Stimulated activated CD8-positive, alpha-beta memory T cell treated with anti-CD3 and anti-CD28 coated beads, Interleukin-15, amount 100 ng/mL, for 1 hour (primary cell): ENCODE data around the gene SAMD1.
A peak's percentile ranks its signal among the peaks of the same experiment; 100 is the strongest.

Experiments
- DNase-seq: peaks from one replicate; pipeline ENCODE4 v3.0.0-alpha.2; 2020; ENCODE audit warnings: low read depth

Gene SAMD1

GRCh38 chr19:14089662-14090508 lies 666 bp downstream of the SAMD1 start:
- DNase-seq: no peak

DNA sequence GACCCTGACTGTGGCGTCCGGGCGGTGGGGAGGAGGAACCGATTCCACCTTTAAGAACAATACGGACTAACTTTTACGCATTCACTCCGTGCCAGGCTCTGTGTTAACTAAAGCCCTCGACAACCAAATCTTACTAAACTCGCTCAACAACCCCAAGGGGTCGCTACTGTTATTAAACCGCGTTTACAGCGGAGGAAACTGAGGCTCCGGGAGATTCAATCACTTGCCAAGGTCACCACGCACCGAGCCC lies 1.2 kb downstream of the SAMD1 start:
- DNase-seq: no peak

DNA sequence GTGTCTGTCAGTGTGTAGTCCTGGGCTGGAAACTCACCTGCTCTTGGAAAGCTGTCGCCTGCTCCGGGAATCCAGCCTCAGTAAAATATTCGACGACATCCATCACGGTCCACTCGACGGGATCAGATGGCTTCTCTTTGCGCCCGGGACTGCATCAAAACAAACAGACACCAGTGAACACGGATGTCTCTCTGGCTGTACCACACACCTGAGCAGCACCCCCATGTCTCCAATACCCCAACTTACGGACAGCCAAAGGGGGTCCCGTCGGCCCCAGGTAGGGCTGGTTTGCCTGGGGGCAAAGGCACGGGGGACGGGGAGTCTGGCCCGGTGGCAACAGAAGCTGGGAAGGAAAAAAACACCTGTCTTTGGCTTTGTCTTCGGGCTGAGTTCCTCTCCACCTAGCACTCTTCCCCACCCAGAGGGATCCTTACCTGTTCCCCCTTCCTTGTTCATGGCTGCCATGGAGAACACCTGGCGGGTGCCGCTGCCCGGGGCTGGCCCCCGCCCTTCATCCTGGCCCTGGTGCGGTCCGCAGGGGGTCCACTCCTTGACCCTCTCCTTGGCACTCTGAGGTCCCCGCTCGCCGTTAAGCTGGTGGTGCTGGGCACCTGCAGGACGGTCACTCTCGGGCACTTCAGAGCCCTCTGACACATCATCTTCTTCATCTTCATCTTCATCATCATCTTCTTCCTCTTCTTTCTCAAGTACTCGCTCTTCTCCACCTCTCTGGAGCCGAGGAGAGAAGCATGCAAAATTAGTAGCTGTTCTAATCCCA lies 1.7 kb downstream of the SAMD1 start:
- DNase-seq: no peak

GRCh38 chr19:14086098-14086497 lies 4.5 kb downstream of the SAMD1 start:
- no peak for DNase-seq

DNA sequence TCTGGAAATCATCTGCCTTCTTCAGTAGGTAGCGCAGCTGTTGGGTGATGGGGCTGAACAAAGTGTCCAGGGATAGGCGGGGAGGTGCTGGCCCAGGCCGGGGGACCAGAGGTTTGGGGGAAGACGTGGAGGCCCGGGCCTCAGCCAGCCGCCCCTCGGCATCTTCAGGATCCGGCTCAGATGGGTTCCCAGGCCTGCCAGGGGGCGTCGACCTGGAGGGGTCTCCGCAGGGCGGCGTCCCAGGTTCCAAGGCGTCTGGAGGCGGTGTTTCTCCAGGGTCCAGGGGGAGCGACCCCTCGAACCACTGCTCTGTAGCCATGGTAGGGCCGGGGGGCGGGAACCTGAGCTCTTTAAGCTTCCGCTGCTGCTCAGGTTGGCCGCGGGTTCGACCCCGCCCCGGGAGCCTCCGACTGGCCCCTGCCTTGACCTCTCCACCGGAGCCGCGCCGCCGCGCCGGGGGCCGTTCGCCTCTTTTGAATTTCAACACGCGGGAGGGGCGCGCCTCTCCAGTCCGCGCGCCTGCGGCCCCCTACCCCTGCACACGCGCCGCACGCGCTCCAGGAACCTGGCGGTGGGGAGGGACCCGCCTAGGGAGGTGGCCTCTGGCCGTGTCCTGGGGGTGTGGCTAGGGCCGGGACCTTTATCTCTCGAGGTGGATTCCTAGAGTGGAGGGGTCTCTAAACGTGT lies 5.1 kb downstream of the SAMD1 start, which contains the start of gene C19orf67:
C19orf67 (minus strand) TSS at position 475 of the 687 bp plus-strand sequence; CDS start at position 319, 156 bp downstream.
- DNase-seq: no peak

DNA sequence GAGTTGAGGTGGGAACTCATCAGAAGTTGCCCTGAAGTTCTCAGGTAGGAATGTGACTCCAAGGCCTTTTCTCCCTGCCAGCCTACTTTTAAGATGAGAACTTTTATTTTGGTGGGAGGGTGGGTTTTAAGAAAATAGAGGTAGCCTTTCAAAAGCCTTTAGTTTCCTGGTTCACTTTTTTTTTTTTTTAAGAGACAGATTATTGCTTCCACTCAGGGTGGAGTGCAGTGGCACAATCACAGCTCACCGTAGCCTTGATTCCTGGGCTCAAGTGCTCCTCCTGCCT lies 7.9 kb downstream of the SAMD1 start:
- no peak for DNase-seq

- DNase-seq: no peak
Observed at GRCh38 chr19:14081797-14082674, 8.5 kb downstream of the SAMD1 start.

GRCh38 chr19:14080887-14081796 lies 9.4 kb downstream of the SAMD1 start:
- peak; percentile 99 for DNase-seq

DNA sequence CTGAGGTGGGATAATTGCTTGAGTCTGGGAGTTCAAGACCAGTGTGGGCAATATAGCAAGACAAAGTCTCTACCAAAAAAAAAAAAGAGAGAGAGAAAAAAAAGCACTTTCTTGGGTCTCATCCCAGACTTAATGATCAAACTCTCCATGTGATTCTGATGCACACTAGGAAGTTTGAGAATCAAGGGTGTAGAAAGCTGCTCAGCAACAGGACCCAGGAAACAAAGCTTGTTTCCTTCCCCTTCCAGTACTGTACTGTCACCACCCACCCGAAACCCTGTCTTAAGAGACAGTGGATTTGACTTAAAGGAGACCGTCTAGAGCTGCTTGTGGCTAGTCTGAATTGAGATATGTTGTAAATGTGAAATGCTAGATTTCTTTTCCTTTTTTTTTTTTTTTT lies 12.1 kb downstream of the SAMD1 start:
- no peak for DNase-seq

DNA sequence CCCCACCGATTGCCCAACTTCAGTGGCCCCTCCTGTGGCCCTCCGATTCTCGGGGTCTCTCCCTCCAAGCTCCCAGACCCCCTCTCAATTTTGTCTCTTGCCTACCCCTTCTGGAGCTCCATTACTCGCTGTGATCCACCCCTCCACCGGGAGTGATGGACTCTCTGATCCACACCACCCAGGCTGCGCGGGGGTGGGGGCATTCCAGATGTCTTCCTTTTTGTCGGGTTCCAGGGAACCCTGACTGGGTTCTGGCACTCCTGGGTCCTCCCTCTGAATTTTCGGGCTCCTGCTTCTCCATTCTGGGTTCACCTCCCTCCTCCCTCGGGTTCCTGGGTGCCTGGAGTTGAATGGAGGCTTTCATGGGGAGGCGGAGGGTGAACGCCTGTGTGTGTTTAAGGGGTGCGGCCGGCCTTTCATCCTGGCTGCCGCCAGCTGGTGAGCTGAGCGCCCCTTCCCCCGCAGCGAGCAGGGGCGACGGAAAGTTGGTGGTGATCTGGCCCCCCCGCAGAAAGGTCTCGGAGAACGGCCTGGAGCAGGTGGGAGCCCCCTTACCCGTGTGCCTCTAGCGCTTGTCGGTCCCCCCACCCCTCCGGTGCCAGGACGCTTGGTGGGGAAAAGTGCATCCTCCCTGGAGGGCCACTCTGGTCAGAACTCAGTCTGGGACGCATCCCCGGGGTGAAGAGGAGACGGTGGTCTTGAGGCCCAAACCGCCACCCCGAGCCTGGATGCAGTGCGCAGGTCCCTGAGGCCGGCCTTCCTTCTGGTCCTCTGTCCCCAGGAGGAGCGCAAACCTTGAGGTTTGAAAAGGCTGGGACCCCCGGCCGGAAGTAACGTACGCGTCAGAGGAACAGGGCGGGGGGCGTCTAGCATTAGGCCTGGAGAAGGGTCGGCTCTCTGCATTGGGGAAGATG lies 16.4 kb downstream of the SAMD1 start:
- DNase-seq: no peak

GRCh38 chr19:14073261-14073924 lies 17.2 kb downstream of the SAMD1 start:
- DNase-seq: peak; percentile 45

DNA sequence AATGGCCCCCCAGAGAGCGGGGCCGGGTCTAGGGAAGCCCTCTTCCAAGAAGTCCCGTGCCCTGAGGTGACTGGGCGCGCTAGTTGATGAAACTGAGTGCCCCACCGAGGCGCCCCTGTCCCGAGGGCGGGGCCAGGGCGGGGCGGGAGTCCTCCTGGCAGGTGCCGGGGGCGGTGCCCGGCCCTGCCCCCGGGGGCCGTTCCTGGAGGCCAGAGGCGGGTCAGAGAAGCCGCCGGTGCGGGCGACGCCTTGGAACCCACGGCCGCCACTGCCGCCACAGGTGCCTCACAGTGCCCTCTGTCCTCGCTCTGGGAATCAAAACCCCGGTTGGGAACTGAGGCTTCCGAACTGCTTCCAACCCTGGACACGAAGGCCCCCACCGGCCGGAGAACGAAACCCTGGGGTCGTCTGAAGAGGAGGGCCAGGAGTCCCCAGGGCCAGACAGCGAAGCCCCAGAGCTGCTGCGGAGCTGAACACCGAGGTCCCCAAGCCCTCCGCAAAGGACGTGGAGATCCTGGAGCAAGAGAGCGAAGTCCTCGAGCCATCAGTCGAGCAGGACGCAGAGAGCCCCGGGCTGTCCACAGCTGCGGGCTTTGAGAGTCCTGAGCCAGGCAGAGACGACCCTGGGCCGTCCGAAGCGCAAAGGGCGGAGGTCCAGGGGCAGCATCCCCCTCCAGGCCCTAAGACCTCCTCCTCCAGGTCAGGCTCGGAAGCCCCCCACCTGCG lies 17.9 kb downstream of the SAMD1 start, which contains the start of gene MISP3:
MISP3 (plus strand) TSS at position 252 of the 726 bp plus-strand sequence. CDS start 524 bp downstream, outside the sequence.
- DNase-seq: no peak

- DNase-seq: no peak
Observed at GRCh38 chr19:14070268-14071050, 20.1 kb downstream of the SAMD1 start.

GRCh38 chr19:14066134-14066533 lies 24.4 kb downstream of the SAMD1 start:
- DNase-seq: no peak

- DNase-seq: no peak
Observed at GRCh38 chr19:14063105-14063504, 27.4 kb downstream of the SAMD1 start.

DNA sequence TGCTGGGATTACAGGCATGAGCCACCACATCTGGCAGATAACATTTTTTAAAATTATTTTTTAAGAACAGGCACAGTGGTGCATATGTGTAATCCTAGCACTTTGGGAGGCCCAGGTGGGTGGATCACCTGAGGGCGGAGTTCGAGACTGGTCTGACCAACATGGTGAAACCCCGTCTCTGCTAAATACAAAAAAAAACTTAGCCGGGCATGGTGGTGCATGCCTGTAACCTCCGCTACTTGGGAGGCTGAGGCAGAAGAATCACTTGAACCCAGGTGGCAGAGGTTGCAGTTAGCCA lies 28.0 kb downstream of the SAMD1 start:
- DNase-seq: no peak

- no peak for DNase-seq
Observed at GRCh38 chr19:14061751-14062557, 28.6 kb downstream of the SAMD1 start, which contains the start of gene PALM3. PALM3 (minus strand) TSS chr19:14062076; CDS start chr19:14061980, 96 bp downstream.
